Trophoblast cell (in vitro differentiated cells and primary cell): ENCODE results near the gene ZNF608.

Experiments used
- DNase-seq, 2 donors: peaks; one replicate each; pipeline ENCODE4 v3.0.0-alpha.2; 2016
- H2AFZ ChIP-seq: 2 replicates; pipeline ENCODE4 v1.6.1; 2013; ENCODE audit warnings: low read length, moderate library complexity, mild to moderate bottlenecking; ENCODE audit not compliant: insufficient read depth, poor library complexity
- H2AK5ac ChIP-seq: 2 replicates; pipeline ENCODE4 v1.6.1; 2013; ENCODE audit warnings: mild to moderate bottlenecking, low read length
- H2BK120ac ChIP-seq: 2 replicates; pipeline ENCODE4 v1.6.1; 2013; ENCODE audit warnings: low read length, mild to moderate bottlenecking, moderate library complexity; ENCODE audit not compliant: insufficient read depth, poor library complexity
- H2BK12ac ChIP-seq: 2 replicates; pipeline ENCODE4 v1.6.1; 2013; ENCODE audit warnings: mild to moderate bottlenecking, low read length, moderate library complexity
- H2BK5ac ChIP-seq: 2 replicates; pipeline ENCODE4 v1.6.1; 2013; ENCODE audit warnings: low read length, low read depth, moderate library complexity, mild to moderate bottlenecking; ENCODE audit not compliant: poor library complexity
- H3K14ac ChIP-seq: 2 replicates; pipeline ENCODE4 v1.6.1; 2013; ENCODE audit warnings: mild to moderate bottlenecking, low read length
- H3K18ac ChIP-seq: 2 replicates; pipeline ENCODE4 v1.6.1; 2013; ENCODE audit warnings: mild to moderate bottlenecking, low read length
- H3K23ac ChIP-seq: 2 replicates; pipeline ENCODE4 v1.6.1; 2013; ENCODE audit warnings: low read length
- H3K27ac ChIP-seq: 2 replicates; pipeline ENCODE4 v1.5.1; 2013; ENCODE audit warnings: low read depth, mild to moderate bottlenecking, inconsistent platforms, low read length, moderate library complexity
- H3K27me3 ChIP-seq: 2 replicates; pipeline ENCODE4 v1.6.1; 2013; ENCODE audit warnings: inconsistent platforms, mild to moderate bottlenecking, low read length, moderate library complexity; ENCODE audit not compliant: insufficient read depth
- H3K36me3 ChIP-seq, 2 experiments: 1 replicate in 1 of 2; 2 replicates in 1 of 2; pipeline ENCODE4 v1.6.1; 2013; ENCODE audit warnings: low read length in 2 of 2, mild to moderate bottlenecking in 2 of 2, moderate library complexity in 1 of 2; ENCODE audit not compliant: insufficient read depth in 2 of 2, control insufficient read depth in 1 of 2
- H3K4ac ChIP-seq: 2 replicates; pipeline ENCODE4 v1.6.1; 2013; ENCODE audit warnings: low read depth, mild to moderate bottlenecking, low read length, moderate library complexity
- H3K4me1 ChIP-seq, 2 experiments: 1 replicate in 1 of 2; 2 replicates in 1 of 2; pipeline ENCODE4 v1.6.1; 2013; ENCODE audit warnings: low read length in 2 of 2, mild to moderate bottlenecking in 2 of 2, moderate library complexity in 1 of 2; ENCODE audit not compliant: insufficient read depth in 2 of 2, control insufficient read depth in 1 of 2
- H3K4me2 ChIP-seq: 2 replicates; pipeline ENCODE4 v1.6.1; 2013; ENCODE audit warnings: inconsistent platforms, mild to moderate bottlenecking, low read length, moderate library complexity
- H3K4me3 ChIP-seq: 2 replicates; pipeline ENCODE4 v1.5.1; 2013; ENCODE audit warnings: mild to moderate bottlenecking, low read depth, low read length, inconsistent platforms
- H3K79me1 ChIP-seq: one replicate; pipeline ENCODE4 v1.6.1; 2013; ENCODE audit warnings: low read length
- H3K79me2 ChIP-seq: 2 replicates; pipeline ENCODE4 v1.6.1; 2013; ENCODE audit warnings: low read length, mild to moderate bottlenecking; ENCODE audit not compliant: control insufficient read depth, insufficient read depth, poor library complexity
- H3K9ac ChIP-seq: 2 replicates; pipeline ENCODE4 v1.6.1; 2013; ENCODE audit warnings: mild to moderate bottlenecking, low read length
- H3K9me3 ChIP-seq: 2 replicates; pipeline ENCODE4 v1.6.1; 2013; ENCODE audit warnings: low read depth, mild to moderate bottlenecking, control low read depth, inconsistent platforms, low read length; ENCODE audit not compliant: insufficient read depth
- H4K12ac ChIP-seq: 2 replicates; pipeline ENCODE4 v1.6.1; 2013; ENCODE audit warnings: low read depth, mild to moderate bottlenecking, low read length, moderate library complexity
- H4K8ac ChIP-seq: 2 replicates; pipeline ENCODE4 v1.6.1; 2013; ENCODE audit warnings: low read depth, mild to moderate bottlenecking, low read length, moderate library complexity
- H4K91ac ChIP-seq: one replicate; pipeline ENCODE4 v1.6.1; 2013; ENCODE audit warnings: low read depth, mild to moderate bottlenecking, low read length, moderate library complexity
- WGBS: extraction: QIAGEN DNeasy Blood & Tissue Kit; methylation state at CpG from one replicate; pipeline ENCODE4 v1.1.7; 2013; ENCODE audit warnings: missing lambda C conversion rate; ENCODE audit not compliant: insufficient read length, insufficient coverage; ENCODE audit errors: extremely low coverage; 5-methylcytosine and 5-hydroxymethylcytosine counted together

Gene ZNF608

GRCh38 chr5:124707520-124707919 is 38.9 kb downstream of the ZNF608 start:
- H4K8ac ChIP-seq = no peak overlapping the region
- WGBS = no CpG with 5 or more reads among the region's 6 CpGs
- H3K23ac ChIP-seq = no peak overlapping the region
- no peak overlapping the region for H3K27ac ChIP-seq
- no peak overlapping the region for H3K4ac ChIP-seq
- H2BK5ac ChIP-seq = no peak overlapping the region
- H3K79me1 ChIP-seq = no peaks in the 10 kb centered on the region
- H3K9me3 ChIP-seq = no peaks in the 10 kb centered on the region
- no peak overlapping the region for H2AFZ ChIP-seq
- no peak overlapping the region for H2BK12ac ChIP-seq
- no peaks in the 10 kb centered on the region for H3K79me2 ChIP-seq
- H3K9ac ChIP-seq = no peak overlapping the region
- H3K18ac ChIP-seq = no peak overlapping the region
- no peak overlapping the region for H2BK120ac ChIP-seq
- H3K4me1 ChIP-seq = peaks cover 8 to 9% of the 10 kb centered on the region in 2 experiments
- H3K36me3 ChIP-seq = no peaks in the 10 kb centered on the region
- no peak overlapping the region for H4K12ac ChIP-seq
- H3K14ac ChIP-seq = no peak overlapping the region
- H3K4me2 ChIP-seq = no peak overlapping the region
- no peak for DNase-seq
- H3K27me3 ChIP-seq = no peaks in the 10 kb centered on the region
- no peak overlapping the region for H3K4me3 ChIP-seq
- H2AK5ac ChIP-seq = no peak overlapping the region
- no peak overlapping the region for H4K91ac ChIP-seq

- Histone ChIP-seq H3K79me2 (no peaks in the 10 kb centered on the region), H2BK5ac (no peak overlapping the region), H2AK5ac (no peak overlapping the region), H3K18ac (no peak overlapping the region), H2BK12ac (no peak overlapping the region), H4K12ac (no peak overlapping the region), H4K91ac (no peak overlapping the region), H3K9me3 (no peaks in the 10 kb centered on the region), H2AFZ (no peak overlapping the region), H3K4me1 (peaks cover 9 to 11% of the 10 kb centered on the region in 2 experiments), H3K27ac (no peak overlapping the region), H3K4me3 (no peak overlapping the region), H2BK120ac (no peak overlapping the region), H3K14ac (no peak overlapping the region), H3K9ac (no peak overlapping the region), H3K4me2 (no peak overlapping the region), H4K8ac (no peak overlapping the region), H3K4ac (no peak overlapping the region), H3K23ac (no peak overlapping the region), H3K27me3 (no peaks in the 10 kb centered on the region), H3K79me1 (no peaks in the 10 kb centered on the region), H3K36me3 (no peaks in the 10 kb centered on the region)
- no CpG with 5 or more reads among the region's 13 CpGs for WGBS
- no peak for DNase-seq
Measured at GRCh38 chr5:124706729-124707361, 39.6 kb downstream of the ZNF608 start.

DNA sequence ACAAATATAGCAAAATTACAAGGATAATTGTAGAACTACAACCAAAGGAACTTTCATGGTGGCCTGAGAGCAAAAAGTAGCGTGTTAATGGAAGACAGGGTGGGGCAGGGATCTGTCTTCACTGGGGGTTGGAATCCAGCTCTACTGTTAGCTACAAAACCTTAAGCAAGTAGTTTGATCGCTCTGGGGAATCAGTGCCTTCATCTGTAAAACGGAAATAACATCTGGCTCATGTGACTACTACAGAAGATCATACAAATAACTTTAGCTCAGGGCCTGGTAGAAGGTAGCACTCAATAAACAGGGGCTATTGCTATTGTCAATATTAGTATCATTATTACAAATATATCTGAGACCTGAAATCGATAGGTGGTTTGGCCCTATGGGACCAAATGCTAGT is 40.4 kb downstream of the ZNF608 start:
- Histone ChIP-seq H3K36me3 (no peaks in the 10 kb centered on the region), H4K12ac (no peak overlapping the region), H2BK12ac (no peak overlapping the region), H2AFZ (no peak overlapping the region), H3K4ac (no peak overlapping the region), H3K9ac (no peak overlapping the region), H2BK120ac (no peak overlapping the region), H3K4me1 (peaks cover 10 to 12% of the 10 kb centered on the region in 2 experiments), H3K79me1 (no peaks in the 10 kb centered on the region), H2BK5ac (no peak overlapping the region), H3K14ac (no peak overlapping the region), H3K23ac (no peak overlapping the region), H3K18ac (no peak overlapping the region), H3K9me3 (no peaks in the 10 kb centered on the region), H2AK5ac (no peak overlapping the region), H4K91ac (no peak overlapping the region), H3K79me2 (no peaks in the 10 kb centered on the region), H3K4me3 (no peak overlapping the region), H3K27ac (no peak overlapping the region), H3K4me2 (no peak overlapping the region), H3K27me3 (no peaks in the 10 kb centered on the region), H4K8ac (no peak overlapping the region)
- DNase-seq = no peak
- WGBS = no CpG with 5 or more reads among the region's 4 CpGs

GRCh38 chr5:124705577-124705976 is 40.9 kb downstream of the ZNF608 start:
- no peak overlapping the region for H3K9ac ChIP-seq
- no peak overlapping the region for H3K4ac ChIP-seq
- no peak overlapping the region for H2AFZ ChIP-seq
- no peak overlapping the region for H3K4me2 ChIP-seq
- H3K27ac ChIP-seq = no peak overlapping the region
- H3K36me3 ChIP-seq = no peaks in the 10 kb centered on the region
- H2AK5ac ChIP-seq = no peak overlapping the region
- no peak overlapping the region for H3K18ac ChIP-seq
- no peak overlapping the region for H4K91ac ChIP-seq
- no peak overlapping the region for H2BK12ac ChIP-seq
- H4K8ac ChIP-seq = no peak overlapping the region
- no peak overlapping the region for H4K12ac ChIP-seq
- no peaks in the 10 kb centered on the region for H3K27me3 ChIP-seq
- whole genome bisulfite sequencing = no CpG with 5 or more reads among the region's 2 CpGs
- no peaks in the 10 kb centered on the region for H3K9me3 ChIP-seq
- H2BK120ac ChIP-seq = no peak overlapping the region
- H3K4me3 ChIP-seq = no peak overlapping the region
- H3K4me1 ChIP-seq = peaks cover 12 to 17% of the 10 kb centered on the region in 2 experiments
- no peak overlapping the region for H2BK5ac ChIP-seq
- H3K79me2 ChIP-seq = no peaks in the 10 kb centered on the region
- no peak for DNase-seq
- no peak overlapping the region for H3K23ac ChIP-seq
- no peak overlapping the region for H3K14ac ChIP-seq
- no peaks in the 10 kb centered on the region for H3K79me1 ChIP-seq
